IMR-90 (cell line): ENCODE results near the gene AIRE. TPM values are rescaled to one million over a fixed set of nuclear protein-coding genes. Genes with fewer than 3 reads are reported as not detected.

ENCODE experiments used
- ATAC-seq: fragments of 200-7000 bp; cut with Tn5 transposase; 2 replicates; pipeline ENCODE4 v1.9.1; 2020; ENCODE audit warnings: low read depth, mild to moderate bottlenecking, moderate library complexity
- BruUV-seq: library from RNA; stranded (reverse); fragments of 400-500 nt; replicated peaks from 2 replicates; lab custom pipeline; 2021; lab: Mats Ljungman, UMichigan
- CTCF ChIA-PET: fragments of 300-600 bp; formaldehyde crosslinking; extraction: SDS; loops from one replicate; lab custom pipeline; 2021; ENCODE audit warnings: antibody characterized with exemption; lab: Yijun Ruan, JAX
- POLR2A ChIA-PET: fragments of 300-600 bp; sonication (Branson Sonifier 250); formaldehyde crosslinking; loops from one replicate; lab custom pipeline; 2022; ENCODE audit warnings: antibody characterized with exemption; ENCODE audit not compliant: unreplicated experiment; lab: Charles Lee
- DNase-seq: peaks from one replicate; pipeline ENCODE4 v3.0.0; 2013
- H2AFZ ChIP-seq: replicated peaks from 2 replicates; pipeline ENCODE3; 2013; ENCODE audit warnings: low read length, mild to moderate bottlenecking; ENCODE audit not compliant: poor library complexity
- H2AK5ac ChIP-seq: 2 replicates; pipeline ENCODE4 v1.6.1; 2013; ENCODE audit warnings: low read depth, low read length, inconsistent platforms
- H2AK9ac ChIP-seq: replicated peaks from 2 replicates; pipeline ENCODE3; 2013; ENCODE audit warnings: mild to moderate bottlenecking, low read depth, low read length, moderate library complexity; ENCODE audit not compliant: poor library complexity
- H2BK120ac ChIP-seq: 2 replicates; pipeline ENCODE4 v1.6.1; 2013; ENCODE audit warnings: low read depth, low read length, inconsistent platforms
- H2BK15ac ChIP-seq: 3 replicates; pipeline ENCODE4 v1.6.1; 2013; ENCODE audit warnings: low read depth, low read length, inconsistent platforms
- H2BK20ac ChIP-seq: 2 replicates; pipeline ENCODE4 v1.6.1; 2013; ENCODE audit warnings: low read depth, mild to moderate bottlenecking, inconsistent platforms, low read length, moderate library complexity
- H2BK5ac ChIP-seq: 2 replicates; pipeline ENCODE4 v1.6.1; 2013; ENCODE audit warnings: mild to moderate bottlenecking, low read depth, low read length, inconsistent platforms; ENCODE audit not compliant: poor library complexity, severe bottlenecking
- H3K14ac ChIP-seq: replicated peaks from 2 replicates; pipeline ENCODE4 v1.6.1; 2013; ENCODE audit warnings: low read depth, low read length, inconsistent platforms
- H3K18ac ChIP-seq: 2 replicates; pipeline ENCODE4 v1.6.1; 2013; ENCODE audit warnings: low read depth, low read length, control low read depth
- H3K23ac ChIP-seq: 2 replicates; pipeline ENCODE4 v1.6.1; 2013; ENCODE audit warnings: low read depth, low read length, inconsistent platforms
- H3K27ac ChIP-seq: 2 replicates; pipeline ENCODE4 v1.5.1; 2013; ENCODE audit warnings: mild to moderate bottlenecking, control low read depth, low read length; ENCODE audit not compliant: insufficient read depth
- H3K27me3 ChIP-seq: 2 replicates; pipeline ENCODE4 v1.6.1; 2013; ENCODE audit warnings: low read length; ENCODE audit not compliant: control insufficient read depth, insufficient read depth
- H3K36me3 ChIP-seq: 2 replicates; pipeline ENCODE4 v1.6.1; 2013; ENCODE audit warnings: low read length, mixed read lengths; ENCODE audit not compliant: control insufficient read depth, insufficient read depth
- H3K4ac ChIP-seq: 2 replicates; pipeline ENCODE4 v1.6.1; 2013; ENCODE audit warnings: low read depth, low read length, inconsistent platforms
- H3K4me1 ChIP-seq: 2 replicates; pipeline ENCODE4 v1.6.1; 2013; ENCODE audit warnings: low read length, mixed read lengths; ENCODE audit not compliant: control insufficient read depth, insufficient read depth
- H3K4me2 ChIP-seq: 2 replicates; pipeline ENCODE4 v1.6.1; 2013; ENCODE audit warnings: low read depth, mild to moderate bottlenecking, control low read depth, low read length, moderate library complexity
- H3K4me3 ChIP-seq: 2 replicates; pipeline ENCODE4 v1.5.1; 2013; ENCODE audit warnings: low read depth, mild to moderate bottlenecking, control low read depth, low read length, moderate library complexity; ENCODE audit not compliant: insufficient read depth
- H3K56ac ChIP-seq: 2 replicates; pipeline ENCODE4 v1.6.1; 2013; ENCODE audit warnings: low read length, inconsistent platforms; ENCODE audit not compliant: insufficient read depth; ENCODE audit errors: extremely low read depth
- H3K79me1 ChIP-seq, 2 experiments: 2 replicates each; pipeline ENCODE4 v1.6.1; 2013; ENCODE audit warnings: low read length in 2 of 2, inconsistent platforms in 1 of 2, low read depth in 1 of 2
- H3K9ac ChIP-seq: 2 replicates; pipeline ENCODE4 v1.6.1; 2013; ENCODE audit warnings: low read depth, low read length, control low read depth
- H3K9me1 ChIP-seq: 2 replicates; pipeline ENCODE4 v1.6.1; 2013; ENCODE audit warnings: low read length, inconsistent platforms; ENCODE audit not compliant: insufficient read depth
- H3K9me3 ChIP-seq: 2 replicates; pipeline ENCODE4 v1.6.1; 2013; ENCODE audit warnings: low read length; ENCODE audit not compliant: control insufficient read depth, insufficient read depth
- H4K20me1 ChIP-seq: 2 replicates; pipeline ENCODE4 v1.6.1; 2013; ENCODE audit warnings: low read length, inconsistent platforms; ENCODE audit not compliant: insufficient read depth
- H4K5ac ChIP-seq: 2 replicates; pipeline ENCODE4 v1.6.1; 2013; ENCODE audit warnings: mild to moderate bottlenecking, low read depth, low read length, control low read depth
- H4K8ac ChIP-seq, 2 experiments: 2 replicates each; pipeline ENCODE4 v1.6.1; 2013; ENCODE audit warnings: low read depth in 2 of 2, low read length in 2 of 2, control low read depth in 1 of 2, inconsistent platforms in 1 of 2
- H4K91ac ChIP-seq: 2 replicates; pipeline ENCODE4 v1.6.1; 2013; ENCODE audit warnings: low read depth, low read length, inconsistent platforms; ENCODE audit not compliant: insufficient read depth
- FOS ChIP-seq: fragments of 150-350 bp; IDR thresholded peaks from 2 replicates; pipeline ENCODE4 v1.6.1; 2016; ENCODE audit warnings: low read depth, low read length
- POLR2A ChIP-seq: IDR thresholded peaks from 2 replicates; pipeline ENCODE4 v1.6.1; 2012; ENCODE audit warnings: mild to moderate bottlenecking, low read depth, low read length
- RAD21 ChIP-seq: IDR thresholded peaks from 2 replicates; pipeline ENCODE4 v1.6.1; 2012; ENCODE audit warnings: low read length, improper control_type of control experiment
- RFX5 ChIP-seq: IDR thresholded peaks from 2 replicates; pipeline ENCODE4 v1.8.0; 2012; ENCODE audit warnings: low read depth, mild to moderate bottlenecking, low read length, moderate library complexity
- WGBS, 2 experiments: methylation state at CpG; one replicate each; pipeline versions ENCODE4 v1.1.5 to v1.1.7; 2013; ENCODE audit warnings: missing lambda C conversion rate in 2 of 2; ENCODE audit not compliant: insufficient read length in 1 of 2; ENCODE audit errors: extremely low coverage in 2 of 2; 5-methylcytosine and 5-hydroxymethylcytosine counted together
- dilution Hi-C: fragments of 300-500 bp; cut with HindIII; formaldehyde crosslinking; loops from one replicate; pipeline ENCODE4 v1.14.3; 2018; ENCODE audit warnings: low sequenced_read_pairs; ENCODE audit not compliant: unreplicated experiment
- in situ Hi-C: fragments of 300-500 bp; cut with MboI; formaldehyde crosslinking; loops from 3 replicates; pipeline ENCODE4 v1.14.3; 2019; ENCODE audit warnings: low sequenced_read_pairs, inconsistent platforms, mixed read lengths
- intact Hi-C: fragments of 100-400 bp; cut with micrococcal nuclease; formaldehyde crosslinking; loops from 2 replicates; pipeline ENCODE4 v1.10.0; 2022
- polyA plus RNA-seq, 3 experiments: library from polyadenylated mRNA; depleted of rRNA; stranded (reverse); fragments of >200 nt; gene quantifications; 2 replicates each; pipeline ENCODE4 v1.2.3, GENCODE V29; 2012; ENCODE audit warnings: low replicate concordance in 1 of 3
- total RNA-seq: library from RNA; depleted of rRNA; stranded (reverse); fragments of >200 nt; gene quantifications from 2 replicates; pipeline ENCODE4 v1.2.3, GENCODE V29; 2012

AIRE gene
- total and polyA plus RNA-seq, 2 of the 4 experiments (the other 2 are of a cell fraction): 0.05 TPM; not detected in 1

DNA sequence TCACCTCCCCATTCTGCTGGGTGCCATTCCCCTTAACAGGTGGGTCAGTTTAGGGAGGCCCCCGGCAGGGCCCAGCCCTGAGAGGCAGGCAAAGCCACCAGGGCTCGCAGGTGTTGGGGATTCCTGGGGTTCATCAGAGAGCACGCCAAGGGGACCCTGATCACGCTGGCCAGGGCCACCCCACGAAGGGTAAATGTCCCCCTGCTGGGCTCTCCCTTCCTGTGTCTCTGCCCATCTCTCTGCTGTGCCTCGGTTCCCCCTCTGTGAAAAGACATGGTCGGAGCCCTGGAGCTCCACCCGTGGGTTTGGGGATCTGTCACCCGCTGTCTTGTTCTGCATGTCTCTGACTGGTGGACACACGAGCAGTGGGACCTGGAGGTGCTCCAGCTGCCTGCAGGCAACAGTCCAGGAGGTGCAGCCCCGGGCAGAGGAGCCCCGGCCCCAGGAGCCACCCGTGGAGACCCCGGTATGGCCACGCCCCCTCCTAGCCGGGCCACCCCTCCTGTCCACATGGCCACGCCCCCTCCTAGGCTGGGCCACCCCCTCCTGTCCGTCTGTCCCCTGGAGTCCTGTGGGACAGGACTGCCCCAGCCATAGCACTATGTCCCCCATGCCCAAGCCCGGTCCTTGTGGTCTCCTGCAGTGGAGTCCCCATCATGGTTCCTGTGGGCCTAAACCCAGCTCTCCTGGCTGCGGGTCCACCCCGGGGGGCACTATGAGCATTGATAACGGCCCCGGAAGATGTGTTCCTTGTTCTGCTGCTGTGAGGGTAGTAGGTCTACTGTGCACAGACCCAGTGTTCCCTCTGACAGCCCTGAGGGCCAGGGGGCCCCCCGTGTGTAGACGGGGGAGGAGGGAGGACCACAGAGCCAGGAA is 6.5 kb downstream of the AIRE start:
- no TSS peak for BruUV-seq
- Histone ChIP-seq H3K9me3 (no peaks in the 10 kb centered on the region), H4K20me1 (no peaks in the 10 kb centered on the region), H2AK5ac (no peak overlapping the region), H3K56ac (no peak overlapping the region), H3K9ac (no peak overlapping the region), H4K8ac (no peak overlapping the region), H3K9me1 (no peaks in the 10 kb centered on the region), H3K4ac (no peak overlapping the region), H3K36me3 (no peaks in the 10 kb centered on the region), H3K14ac (no peak overlapping the region), H3K4me3 (no peak overlapping the region), H4K91ac (no peak overlapping the region), H2BK5ac (no peak overlapping the region), H4K5ac (no peak overlapping the region), H2AFZ (no peak overlapping the region), H3K27ac (no peak overlapping the region), H2BK15ac (no peak overlapping the region), H3K4me1 (no peaks in the 10 kb centered on the region), H2BK120ac (no peak overlapping the region), H3K18ac (no peak overlapping the region), H3K23ac (no peak overlapping the region), H3K4me2 (no peak overlapping the region), H2BK20ac (no peak overlapping the region), H3K79me1 (no peaks in the 10 kb centered on the region), H3K27me3 (peaks cover 18% of the 10 kb centered on the region; the same call in 1 of the 2 replicates), H2AK9ac (peak overlapping the region; percentile 55)
- dilution Hi-C loops (no loop called here), intact Hi-C loops (no loop called here), in situ Hi-C loops (no loop called here)
- TF ChIP-seq RAD21: no peak
- no peak for TF ChIP-seq POLR2A
- TF ChIP-seq RFX5: no peak
- TF ChIP-seq FOS: no peak
- 67% methylated on average over 15 of the region's 25 CpGs; no CpG with 5 or more reads in 1 of the 2 experiments for WGBS, 2 experiments
- CTCF ChIA-PET: no interaction called here
- ATAC-seq (no peak), DNase-seq (no peak)
- POLR2A ChIA-PET: no interaction called here
